HG03196 (cell line): ENCODE measurements around the gene LMTK3.

ENCODE experiments used
- ATAC-seq: cut with Tn5 transposase; IDR thresholded peaks from one replicate; pipeline ENCODE4 v1.9.1; 2021; ENCODE audit not compliant: unreplicated experiment

LMTK3 gene

DNA sequence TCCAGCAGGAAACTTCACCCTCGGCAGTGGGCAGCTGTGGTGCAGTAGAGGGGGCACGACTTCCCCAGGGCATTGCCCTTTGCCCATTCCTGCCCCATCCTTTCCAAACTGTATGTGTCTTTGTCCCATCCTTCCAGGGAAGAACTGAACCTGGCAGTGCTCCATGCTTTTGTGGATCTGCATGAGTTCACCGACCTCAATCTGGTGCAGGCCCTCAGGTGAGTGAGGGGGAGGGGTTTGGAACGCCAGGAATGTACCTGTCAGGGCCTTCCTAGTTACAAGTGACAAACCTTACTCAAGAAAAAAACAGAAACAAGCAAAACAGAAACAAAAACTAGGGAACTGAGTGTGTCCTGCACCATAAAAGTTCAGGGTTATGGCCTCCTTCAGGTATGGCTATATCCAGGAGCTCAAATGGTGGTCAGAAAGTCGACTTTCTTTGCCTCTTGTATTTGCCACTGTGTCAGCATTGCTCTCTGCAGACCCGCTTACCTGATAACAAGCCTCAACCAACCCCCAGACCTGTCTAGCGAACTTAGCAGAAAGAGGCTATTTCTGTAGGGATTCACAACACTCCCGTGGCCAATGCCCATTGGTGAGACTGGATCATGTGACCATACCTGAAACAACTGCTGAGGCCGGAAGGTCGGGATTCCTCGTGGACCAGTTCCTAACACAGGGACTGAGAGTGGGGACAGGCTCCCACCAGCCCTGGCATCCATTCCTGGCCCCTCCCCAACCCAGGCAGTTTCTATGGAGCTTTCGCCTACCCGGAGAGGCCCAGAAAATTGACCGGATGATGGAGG lies 38.3 kb downstream of the LMTK3 start:
- no peak for ATAC-seq

DNA sequence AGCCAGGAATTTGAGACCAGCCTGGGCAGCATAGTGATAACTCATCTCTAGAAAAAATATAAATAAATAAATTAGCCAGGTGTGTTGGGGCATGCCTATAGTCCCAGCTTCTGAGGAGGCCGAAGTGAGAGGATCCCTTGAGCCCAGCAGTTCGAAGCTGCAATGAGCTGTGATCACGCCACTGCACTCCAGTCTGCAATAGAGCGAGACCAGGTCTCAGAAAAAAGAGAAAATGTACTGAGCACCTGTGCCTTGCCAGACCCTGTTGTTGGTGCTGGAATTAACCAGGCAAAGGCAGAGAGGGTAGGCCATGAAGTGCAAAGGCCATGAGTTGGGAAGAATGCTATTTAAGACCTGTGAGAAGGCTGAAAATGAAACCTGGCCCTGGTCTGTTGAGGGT lies 39.8 kb downstream of the LMTK3 start:
- ATAC-seq: no peak

DNA sequence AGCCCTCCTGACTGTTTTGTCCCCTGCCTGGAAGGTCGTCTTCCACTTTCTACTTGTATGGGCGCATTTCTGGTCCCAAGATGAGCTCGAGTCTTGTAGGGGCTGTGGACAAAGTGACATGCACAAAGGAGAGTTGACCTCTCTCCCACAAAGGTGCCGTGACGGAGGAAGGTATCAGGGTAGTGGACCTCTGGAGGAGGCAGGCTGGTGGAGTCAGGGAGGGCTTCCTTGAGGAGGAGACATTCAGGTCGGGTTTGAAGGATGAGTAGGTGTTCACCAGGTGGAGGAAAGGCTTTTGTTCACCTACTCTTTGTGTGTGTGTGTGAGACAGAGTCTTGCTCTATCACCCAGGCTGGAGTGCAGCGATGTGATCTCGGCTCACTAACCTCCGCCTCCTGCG lies 40.8 kb downstream of the LMTK3 start:
- ATAC-seq: no peak

DNA sequence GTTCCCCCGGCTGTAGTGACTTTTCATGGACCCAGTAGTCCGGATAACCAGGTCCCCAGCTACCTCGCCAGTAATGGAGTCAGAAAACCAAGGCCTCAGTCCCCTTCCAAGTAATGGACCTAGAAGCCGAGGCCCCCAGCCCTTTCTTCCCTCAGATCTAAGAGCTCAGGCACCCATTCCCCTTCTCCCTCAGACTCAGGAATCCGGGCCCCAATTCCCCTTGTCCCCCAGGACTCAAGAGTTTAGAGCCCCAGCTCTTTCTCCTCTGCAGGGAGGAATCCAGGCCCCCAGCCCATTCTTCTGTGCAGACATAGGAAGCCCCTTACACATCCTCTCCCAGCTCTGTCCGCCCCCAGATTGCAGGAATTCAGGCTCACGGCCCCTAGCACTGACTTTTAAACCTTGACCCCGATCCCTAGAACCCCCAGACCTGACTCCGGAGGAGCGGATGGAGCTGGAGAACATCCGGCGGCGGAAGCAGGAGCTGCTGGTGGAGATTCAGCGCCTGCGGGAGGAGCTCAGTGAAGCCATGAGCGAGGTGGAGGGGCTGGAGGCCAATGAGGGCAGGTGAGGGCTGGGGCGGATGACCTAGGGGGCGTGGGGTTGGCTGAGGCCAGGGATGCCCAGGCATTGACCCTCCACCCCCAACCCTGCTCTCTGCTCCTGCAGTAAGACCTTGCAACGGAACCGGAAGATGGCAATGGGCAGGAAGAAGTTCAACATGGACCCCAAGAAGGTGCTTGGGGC lies 41.5 kb downstream of the LMTK3 start:
- no peak for ATAC-seq

DNA sequence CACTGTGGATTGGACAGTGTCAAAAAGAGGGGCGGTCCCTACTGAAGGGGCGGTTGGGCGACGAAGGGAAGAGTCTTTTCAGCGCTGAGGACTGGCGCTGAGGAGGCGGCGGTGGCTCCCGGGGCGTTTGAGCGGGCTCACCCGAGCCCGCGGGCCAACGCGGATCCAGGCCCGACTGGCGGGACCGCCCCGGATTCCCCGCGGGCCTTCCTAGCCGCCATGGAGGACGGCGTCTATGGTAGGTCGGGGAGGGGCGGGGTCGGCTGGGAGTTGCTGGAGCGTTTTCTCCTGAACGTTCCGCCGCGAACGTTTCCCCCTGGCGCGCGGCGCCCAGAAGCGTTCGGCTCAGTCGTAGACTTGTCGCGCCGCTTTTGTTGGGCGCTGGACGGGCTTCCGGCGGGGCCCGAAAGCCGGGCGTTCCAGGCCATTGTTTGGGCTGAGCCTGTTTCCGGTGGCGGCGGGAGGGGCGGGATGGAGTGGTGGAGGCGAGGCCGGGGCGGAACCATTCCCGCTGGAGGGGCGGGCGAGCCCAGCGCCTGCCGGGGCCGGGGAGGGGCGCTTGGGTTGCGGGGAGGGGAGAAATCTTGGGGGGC lies 42.2 kb downstream of the LMTK3 start, which contains the start of gene CYTH2:
TSS of gene CYTH2 (plus strand) at position 81 of the 593 bp plus-strand sequence. CDS start at position 220, 139 bp downstream.
- ATAC-seq: peak; percentile 27

DNA sequence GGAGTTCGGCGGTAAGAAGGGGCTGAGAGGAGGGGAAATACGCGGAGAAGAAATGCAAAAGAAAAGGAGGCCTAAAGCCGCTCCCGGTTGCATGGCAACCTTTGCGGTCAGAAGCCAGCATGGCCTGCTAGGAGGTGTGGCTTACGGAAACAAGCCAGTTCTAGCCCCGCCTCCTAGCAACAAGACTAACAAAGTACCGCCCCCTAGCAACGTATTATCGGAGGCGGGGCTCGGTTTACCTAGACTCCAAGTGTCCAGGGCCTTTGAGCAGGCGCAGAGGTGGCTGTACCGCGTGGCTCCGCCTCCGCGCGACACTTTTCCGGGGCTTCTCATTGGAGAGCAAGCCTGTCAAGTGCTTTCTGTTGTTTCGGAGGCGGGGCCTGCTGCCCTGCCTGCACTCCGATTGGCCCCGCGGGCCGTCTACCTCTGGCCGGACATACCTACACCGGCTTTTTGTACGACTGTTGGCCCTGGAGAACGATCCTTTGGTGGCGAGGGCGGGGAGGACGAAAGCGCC lies 42.8 kb downstream of the LMTK3 start:
- ATAC-seq: peak; percentile 86

DNA sequence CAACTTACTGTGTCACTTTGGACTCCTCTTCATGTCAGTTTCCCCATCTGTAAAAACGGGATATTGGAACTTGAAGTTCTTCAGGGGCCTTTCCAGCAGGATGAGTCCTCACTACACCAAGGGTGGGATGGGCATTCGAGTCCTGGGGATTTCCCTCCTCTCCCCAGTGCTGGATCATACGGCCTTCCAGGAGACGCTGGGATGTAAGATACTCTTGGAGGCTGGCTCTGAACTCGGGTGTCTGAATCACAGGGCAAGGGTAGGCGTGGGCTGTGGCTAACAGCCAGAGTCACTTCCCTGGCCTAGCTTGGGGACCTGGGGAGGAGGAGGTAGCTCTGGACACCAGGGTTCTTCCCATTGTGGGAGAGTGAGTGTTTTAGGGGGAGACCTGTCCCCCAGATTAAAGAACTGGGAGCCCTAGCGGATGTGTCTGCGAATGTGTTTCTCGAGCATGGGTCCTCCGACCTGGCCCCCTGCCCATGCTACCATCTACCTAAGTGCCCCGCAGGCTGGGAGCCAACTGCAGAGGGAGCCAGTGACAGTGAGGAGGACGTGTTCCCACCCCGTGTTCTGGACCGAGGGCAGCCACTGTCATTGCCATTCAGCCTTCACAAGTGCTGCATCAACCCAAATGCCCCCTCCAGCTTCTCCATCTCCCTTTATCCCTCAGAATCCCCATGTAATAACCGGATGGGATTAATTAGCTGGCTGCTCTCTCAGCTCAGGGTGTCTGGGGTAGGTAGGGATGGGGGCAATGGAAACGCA lies 44.9 kb downstream of the LMTK3 start:
- ATAC-seq: no peak

DNA sequence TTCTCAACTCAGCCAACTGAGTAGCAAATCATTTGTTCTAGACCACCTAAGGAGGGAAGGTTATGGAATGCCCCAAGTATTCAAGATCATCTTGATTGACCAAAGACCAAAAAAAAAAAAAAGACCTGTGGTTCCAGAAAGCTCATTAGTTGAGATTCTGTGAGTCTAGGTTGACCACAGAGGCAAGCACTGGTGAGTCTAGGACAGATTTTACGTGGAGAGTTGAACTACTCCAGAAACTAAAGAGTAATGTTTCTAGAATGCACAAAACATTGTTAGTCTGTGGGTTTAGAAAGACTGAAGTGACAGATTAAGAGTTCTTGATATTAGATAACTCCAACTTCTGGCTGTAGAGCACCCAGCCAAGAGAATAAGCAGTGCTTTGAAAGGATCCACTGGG lies 46.4 kb downstream of the LMTK3 start:
- ATAC-seq: no peak

DNA sequence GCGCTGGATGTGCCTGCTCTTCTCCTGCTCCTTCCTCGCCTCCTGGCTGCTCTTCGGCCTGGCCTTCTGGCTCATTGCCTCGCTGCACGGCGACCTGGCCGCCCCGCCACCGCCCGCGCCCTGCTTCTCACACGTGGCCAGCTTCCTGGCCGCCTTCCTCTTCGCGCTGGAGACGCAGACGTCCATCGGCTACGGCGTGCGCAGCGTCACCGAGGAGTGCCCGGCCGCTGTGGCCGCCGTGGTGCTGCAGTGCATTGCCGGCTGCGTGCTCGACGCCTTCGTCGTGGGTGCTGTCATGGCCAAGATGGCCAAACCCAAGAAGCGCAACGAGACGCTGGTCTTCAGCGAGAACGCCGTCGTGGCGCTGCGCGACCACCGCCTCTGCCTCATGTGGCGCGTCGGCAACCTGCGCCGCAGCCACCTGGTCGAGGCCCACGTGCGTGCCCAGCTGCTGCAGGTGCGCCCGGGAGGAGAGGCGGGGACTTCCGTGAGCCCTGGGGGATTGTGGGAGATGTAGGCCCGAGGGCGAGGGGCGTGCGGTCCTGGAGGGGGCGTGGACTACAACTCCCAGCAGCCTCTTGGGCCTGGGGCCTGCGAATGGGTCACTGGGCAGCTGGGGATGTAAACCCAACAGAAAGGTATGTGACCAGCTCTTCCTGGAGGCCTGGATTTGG lies 49.5 kb downstream of the LMTK3 start:
- no peak for ATAC-seq

DNA sequence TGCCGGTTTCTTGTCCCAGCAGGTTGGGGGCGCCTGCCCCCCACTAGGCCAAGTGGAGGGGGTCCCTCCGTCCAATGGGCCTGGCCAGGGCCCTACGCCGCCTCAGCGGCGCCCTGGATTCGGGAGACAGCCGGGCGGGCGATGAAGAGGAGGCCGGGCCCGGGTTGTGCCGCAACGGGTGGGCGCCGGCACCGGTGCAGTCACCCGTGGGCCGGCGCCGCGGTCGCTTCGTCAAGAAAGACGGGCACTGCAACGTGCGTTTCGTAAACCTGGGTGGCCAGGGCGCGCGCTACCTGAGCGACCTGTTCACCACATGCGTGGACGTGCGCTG lies 50.0 kb downstream of the LMTK3 start:
- ATAC-seq: no peak

DNA sequence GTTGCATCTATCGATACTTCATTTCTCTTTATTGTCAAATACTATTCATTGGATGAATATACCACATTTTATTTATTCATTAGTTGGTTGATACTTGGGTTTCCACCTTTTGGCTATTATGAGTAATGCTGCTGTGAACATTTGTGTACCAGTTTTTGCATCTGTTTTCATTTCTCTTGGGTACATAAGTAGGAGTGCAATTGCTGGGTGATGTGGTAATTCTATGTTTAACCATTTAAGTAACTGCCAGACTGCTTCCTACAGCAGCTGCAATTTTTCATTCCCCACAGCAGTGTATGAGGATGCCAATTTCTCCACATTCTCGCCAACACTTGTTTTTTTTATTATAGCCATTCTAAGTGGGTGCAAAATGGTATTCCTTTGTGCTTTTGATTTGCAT lies 53.6 kb downstream of the LMTK3 start:
- no peak for ATAC-seq

DNA sequence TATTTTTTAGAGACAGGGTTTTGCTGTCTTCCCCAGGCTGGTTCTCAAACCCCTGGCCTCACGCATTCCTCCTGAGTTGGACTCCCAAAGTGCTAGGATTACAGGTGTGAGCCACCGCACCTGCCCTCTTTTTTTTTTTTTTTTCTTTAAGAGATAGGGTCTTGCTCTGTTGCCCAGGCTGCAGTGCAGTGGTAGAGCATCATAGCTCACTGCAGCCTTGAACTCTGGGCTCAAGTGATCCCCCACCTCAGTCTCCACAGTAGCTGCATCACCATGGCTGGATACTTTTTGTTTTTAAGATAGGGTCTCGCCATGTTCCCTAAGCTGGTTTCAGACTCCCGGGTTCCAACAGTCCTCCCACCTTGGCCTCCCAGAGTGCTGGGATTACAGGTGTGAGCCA lies 54.8 kb downstream of the LMTK3 start:
- ATAC-seq: no peak

DNA sequence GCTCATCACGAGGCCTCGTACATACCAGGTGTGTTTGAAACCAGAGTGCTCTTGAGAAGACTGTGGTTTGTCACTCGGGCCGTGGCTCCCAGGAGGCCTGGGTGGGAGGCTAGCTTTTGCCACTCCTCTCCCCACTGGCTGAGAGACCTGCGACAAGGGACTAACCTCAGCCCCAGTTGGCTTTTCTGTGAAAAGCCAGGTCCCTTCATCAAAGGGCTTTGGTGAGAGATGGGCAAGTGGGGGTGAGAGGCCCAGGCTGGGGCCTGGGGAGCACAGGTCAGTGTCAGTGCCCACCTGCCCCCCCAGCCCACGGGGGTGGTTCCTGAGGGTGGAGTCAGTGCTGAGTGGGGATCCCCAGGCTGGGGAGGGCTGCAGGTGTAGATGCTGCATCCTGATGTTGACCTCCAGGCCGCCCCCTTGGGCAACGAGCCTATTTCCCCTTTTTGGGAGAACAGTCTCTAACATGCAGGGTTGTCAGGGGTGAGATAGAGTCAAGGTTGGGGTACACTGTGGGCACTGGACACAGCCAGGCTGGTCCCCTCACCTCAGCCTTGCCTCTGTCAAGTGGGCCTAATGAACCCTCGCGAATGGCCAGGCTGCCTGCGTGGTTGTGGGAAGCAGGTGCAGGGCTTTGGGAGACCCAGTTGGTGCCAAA lies 55.6 kb downstream of the LMTK3 start:
- ATAC-seq: no peak

DNA sequence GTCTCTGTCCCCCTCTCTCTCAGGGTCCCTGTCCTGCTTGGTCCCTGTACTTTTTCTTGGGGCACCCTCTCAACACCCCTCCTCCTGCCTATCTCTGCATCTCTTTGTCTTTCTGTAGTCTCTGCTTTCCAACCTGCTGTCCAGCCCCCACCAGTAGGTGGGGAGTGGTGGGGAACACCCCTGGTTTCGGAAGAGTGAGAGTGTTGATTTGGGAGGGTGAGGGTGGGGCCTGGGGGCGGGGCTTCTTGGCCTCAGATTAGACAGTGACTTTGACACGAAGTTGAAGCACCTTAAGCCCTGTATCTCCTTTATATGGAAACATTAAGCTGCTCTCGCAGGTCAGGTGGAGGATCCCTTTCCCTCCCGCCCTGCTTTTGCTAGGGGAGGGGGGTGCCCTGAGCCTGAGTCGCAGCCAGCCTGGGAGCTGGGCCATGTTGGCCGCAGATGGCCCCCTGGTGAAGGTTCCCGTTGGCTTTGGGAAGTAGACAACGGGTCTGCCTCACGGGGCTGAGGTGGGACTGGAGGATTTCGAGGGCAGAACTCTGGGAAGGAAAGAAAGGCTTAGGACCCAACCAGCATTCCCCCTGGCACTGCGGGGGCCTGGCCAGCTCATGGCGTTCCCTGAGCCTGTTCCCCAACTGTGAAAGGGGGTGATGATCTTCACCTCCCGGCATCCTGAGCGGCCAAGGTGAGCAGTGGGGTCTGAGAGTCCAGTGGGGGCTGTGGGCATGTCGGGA lies 56.3 kb downstream of the LMTK3 start, which contains the start of gene KCNJ14:
TSS of gene KCNJ14 (plus strand) at position 404 of the 737 bp plus-strand sequence. CDS start 6,151 bp downstream, outside the sequence.
- ATAC-seq: no peak

DNA sequence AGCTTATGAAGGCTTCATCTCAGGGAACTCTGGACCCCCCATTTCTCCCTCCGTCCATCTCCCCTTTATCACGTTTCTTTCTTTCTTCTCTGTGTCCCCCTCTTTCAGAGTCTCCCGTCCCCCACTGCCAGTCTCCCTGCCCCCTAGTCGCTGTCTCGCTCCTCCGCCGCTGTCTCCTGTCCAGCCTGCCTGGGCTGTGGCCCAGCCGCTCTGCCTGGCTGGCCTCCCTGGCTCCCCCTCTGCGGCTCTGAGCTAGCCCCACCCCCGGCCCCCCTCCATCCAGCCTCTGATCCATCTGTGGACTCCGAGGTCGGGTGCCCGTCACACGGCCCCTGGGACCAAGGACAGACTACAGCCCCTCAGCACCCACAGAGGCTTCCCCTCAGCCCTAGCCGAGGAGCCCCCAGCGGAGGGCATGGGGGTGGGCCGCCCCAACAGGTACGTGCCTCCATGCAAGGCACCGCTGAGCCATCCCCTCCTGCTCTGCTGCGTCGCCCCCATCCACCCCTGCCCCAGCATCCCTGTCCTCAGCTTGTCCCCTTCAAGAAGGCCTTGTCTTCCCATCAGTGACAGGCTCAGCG lies 57.4 kb downstream of the LMTK3 start:
- ATAC-seq: no peak

DNA sequence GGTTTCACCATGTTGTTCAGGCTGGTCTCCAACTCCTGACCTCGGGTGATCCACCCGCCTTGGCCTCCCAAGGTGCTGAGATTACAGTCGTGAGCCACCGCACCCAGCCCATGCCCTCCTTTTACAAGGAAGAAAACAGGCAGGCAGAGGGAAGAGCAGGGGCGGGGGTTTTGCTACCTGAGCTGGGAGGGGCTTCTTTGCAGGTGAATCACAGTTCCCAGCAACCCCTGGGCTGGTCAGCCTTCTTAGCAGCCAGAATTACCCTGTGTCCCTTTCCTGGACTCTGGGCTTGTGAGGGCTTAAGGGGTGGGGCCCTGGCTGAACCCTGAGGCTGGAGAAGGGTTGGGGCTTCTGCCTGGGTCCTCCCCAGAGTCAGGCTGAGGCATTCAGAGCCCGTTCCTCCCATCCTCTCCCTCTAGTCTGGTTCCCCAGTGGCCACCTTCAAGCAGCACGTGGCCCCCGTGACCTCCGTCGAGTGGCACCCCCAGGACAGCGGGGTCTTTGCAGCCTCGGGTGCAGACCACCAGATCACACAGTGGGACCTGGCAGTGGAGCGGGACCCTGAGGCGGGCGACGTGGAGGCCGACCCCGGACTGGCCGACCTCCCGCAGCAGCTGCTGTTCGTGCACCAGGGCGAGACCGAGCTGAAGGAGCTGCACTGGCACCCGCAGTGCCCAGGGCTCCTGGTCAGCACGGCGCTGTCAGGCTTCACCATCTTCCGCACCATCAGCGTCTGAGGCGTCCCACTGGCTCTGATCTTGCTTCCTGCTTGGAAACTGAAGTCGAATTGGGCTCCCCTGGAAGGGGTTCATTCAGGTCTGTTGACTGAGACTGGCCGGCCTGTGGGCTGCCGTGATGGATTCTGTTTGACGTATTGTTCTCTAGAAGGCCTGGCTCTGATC lies 59.1 kb downstream of the LMTK3 start:
- no peak for ATAC-seq

DNA sequence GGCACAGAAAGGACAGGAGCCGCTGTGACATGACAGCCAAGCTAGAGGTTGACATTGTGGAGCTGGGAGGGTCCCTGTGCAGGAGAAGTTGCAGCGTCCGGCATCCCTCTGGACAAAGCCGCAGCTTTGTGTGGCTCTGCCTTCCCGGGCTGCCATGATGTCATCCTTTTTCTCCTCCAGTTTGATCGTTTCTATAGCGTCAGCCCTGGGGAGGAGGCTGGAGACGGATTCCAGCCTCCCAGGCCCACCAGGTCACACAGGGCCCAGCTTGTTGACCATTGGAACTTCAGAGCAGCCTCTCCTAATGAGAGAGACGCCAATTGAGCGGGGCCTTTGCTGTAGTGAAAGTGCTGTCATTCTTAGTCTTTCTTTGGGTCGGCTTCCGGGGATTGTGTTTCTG lies 60.0 kb downstream of the LMTK3 start:
- ATAC-seq: no peak

DNA sequence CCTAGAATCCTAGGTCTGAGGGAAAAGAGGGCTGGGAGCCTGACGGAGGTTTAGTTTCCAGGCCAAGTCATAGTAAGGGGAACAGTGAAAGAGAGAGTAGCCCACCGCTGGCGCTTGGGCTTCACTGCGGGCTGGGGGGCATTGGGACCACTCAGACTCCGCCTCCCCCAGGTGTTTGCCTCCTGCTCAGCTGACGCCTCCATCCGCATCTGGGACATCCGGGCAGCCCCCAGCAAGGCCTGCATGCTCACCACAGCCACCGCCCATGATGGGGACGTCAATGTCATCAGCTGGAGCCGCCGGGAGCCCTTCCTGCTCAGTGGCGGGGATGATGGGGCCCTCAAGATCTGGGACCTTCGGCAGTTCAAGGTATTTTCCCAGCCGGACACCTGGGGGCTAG lies 60.8 kb downstream of the LMTK3 start:
- no peak for ATAC-seq
